Stimulated activated CD4-positive, alpha-beta T cell treated with anti-CD3 and anti-CD28 coated beads, Interleukin-4, amount 100 ng/mL, for 1 hour (primary cell): ENCODE results near the gene KRTAP20-3.

Source experiments
- DNase-seq: peaks from one replicate; pipeline ENCODE4 v3.0.0-alpha.2; 2020

KRTAP20-3 gene

DNA sequence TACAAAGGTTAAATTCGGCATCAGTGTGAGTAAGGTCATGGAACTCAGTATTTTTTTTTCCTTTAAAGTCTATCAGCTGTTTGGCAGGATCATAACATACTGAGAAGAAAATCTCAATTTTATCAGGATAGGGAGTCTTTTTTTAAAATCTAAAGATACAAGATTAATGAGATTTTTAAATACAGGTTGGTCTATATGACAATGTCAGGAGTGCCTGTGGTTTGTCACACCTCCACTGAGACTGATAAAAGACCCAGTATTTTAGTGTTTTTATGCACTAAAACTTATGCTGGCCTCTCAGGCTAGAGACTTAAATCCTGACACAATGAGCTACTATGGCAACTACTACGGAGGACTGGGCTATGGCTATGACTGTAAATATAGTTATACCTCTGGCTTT is at the start of gene KRTAP20-3:
Gene KRTAP20-3, plus strand, starts transcription at position 301 of the 400 bp plus-strand sequence.
- DNase-seq: no peak

DNA sequence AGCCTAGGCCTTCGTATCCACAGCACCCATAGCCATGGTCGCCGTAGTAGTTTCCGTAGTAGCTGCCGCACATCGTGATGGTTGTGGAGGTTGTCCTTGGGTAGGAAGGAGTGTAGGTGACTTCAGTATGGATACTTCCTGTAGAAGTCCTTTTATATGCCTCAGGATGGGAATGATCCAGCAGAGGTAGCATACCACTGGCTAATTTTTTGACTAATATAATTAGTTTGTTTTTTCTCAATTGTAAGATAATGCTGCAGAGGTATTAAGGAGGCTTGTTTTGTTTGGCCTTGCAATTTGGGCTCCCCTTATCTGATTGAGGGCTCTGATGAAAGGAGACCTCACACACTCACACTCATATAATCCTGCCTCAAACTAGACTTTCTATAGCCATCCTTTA is 43.9 kb upstream of the KRTAP20-3 start, which contains the start of gene KRTAP6-2:
Gene KRTAP6-2, minus strand, starts transcription at position 101 of the 400 bp plus-strand sequence. Its CDS starts 28 bp downstream, at position 73.
- DNase-seq: no peak

- no peak for DNase-seq
These were observed 41.9 kb upstream of the KRTAP20-3 start, which contains the start of gene KRTAP22-1 for GRCh38 chr21:30600787-30601186. Gene KRTAP22-1 (plus strand): TSS chr21:30601087.

DNA sequence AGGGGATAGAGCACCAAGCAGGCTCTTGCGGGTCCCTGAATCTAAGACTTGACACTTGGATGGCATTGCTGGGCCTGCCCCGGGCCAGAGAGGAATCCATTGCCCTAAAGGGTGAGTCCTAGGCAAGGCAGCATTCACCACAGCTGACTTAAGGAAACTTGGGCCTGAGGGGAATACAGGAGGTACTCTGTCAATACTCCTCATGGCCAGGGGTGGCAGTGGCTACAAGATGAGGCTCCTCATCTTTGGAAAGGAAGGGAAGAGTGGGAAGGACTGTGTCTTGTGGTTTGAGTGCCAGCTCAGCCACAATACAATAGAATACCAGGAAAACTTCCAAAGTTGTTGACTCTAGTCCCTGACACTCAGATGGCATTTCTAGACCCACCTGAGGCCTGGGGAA is 36.7 kb upstream of the KRTAP20-3 start:
- no peak for DNase-seq

GRCh38 chr21:30612132-30612531 is 30.5 kb upstream of the KRTAP20-3 start:
- DNase-seq: no peak

- no peak for DNase-seq
These were observed 28.8 kb upstream of the KRTAP20-3 start, which contains the start of gene KRTAP6-1 for GRCh38 chr21:30613836-30614235. Gene KRTAP6-1 (minus strand): TSS chr21:30613930. CDS start chr21:30613904, 26 bp downstream.

DNA sequence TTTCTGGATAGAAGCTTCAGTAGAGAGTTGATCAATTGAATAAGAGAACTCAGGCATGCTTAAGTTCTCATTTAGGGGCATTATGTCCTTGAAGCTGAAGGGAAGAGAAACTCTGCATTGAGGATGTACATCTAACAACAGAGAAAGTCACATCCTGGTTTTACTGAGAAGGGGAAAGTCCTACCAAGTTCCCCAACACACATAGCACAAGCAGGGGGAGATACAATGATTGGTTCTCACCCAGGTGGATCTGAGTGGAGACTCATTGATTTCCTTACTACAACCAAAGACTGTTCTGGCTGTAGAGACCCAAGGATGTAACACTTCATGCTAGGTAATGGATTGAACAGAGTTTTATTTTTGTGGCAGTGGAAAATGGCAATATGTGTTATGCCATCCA is 27.5 kb upstream of the KRTAP20-3 start:
- no peak for DNase-seq

DNA sequence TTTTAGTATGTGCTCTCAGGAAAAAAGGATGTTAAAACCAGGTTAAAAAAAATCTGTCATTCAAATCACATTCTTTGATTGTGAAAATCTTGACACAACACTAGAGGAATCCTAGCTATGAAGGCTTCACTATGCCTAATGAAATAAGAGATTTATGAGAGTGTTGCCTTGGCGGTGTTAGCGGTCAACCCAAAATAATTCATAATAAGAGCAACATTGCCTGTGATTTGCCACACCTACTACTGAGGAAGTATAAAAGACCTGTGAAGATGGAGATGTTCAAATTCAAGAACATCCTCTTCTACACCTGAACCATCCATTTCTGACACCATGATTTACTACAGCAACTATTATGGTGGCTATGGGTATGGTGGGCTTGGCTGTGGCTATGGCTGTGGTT is 26.5 kb upstream of the KRTAP20-3 start, which contains the start of gene KRTAP20-1:
Gene KRTAP20-1, plus strand, starts transcription at position 301 of the 400 bp plus-strand sequence. Its CDS starts 30 bp downstream, at position 331.
- no peak for DNase-seq

- DNase-seq: no peak
These were observed 22.6 kb upstream of the KRTAP20-3 start for GRCh38 chr21:30620080-30620479.

DNA sequence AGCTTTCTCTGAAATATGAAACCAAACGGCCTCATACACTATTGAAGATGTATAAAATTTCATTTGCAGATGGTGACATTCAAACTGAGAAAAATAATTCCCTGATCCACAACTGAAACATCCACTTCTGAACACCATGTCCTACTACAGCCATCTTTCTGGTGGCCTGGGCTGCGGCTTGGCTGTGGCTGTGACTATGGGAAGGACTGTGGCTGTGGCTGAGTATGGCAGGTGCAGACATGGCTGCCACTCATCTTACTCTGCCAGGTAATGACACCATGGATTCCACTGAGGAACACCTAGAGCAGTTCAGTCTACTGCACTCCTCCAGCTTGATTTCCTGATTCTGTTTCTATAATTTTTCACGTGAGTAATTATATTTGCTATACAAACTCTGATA is 22.1 kb upstream of the KRTAP20-3 start, which contains the start of gene KRTAP20-4:
Gene KRTAP20-4, plus strand, starts transcription at position 106 of the 400 bp plus-strand sequence.
- no peak for DNase-seq

GRCh38 chr21:30623362-30623761 is 19.3 kb upstream of the KRTAP20-3 start:
- no peak for DNase-seq

GRCh38 chr21:30625449-30626165 is 17.1 kb upstream of the KRTAP20-3 start:
- DNase-seq: no peak

DNA sequence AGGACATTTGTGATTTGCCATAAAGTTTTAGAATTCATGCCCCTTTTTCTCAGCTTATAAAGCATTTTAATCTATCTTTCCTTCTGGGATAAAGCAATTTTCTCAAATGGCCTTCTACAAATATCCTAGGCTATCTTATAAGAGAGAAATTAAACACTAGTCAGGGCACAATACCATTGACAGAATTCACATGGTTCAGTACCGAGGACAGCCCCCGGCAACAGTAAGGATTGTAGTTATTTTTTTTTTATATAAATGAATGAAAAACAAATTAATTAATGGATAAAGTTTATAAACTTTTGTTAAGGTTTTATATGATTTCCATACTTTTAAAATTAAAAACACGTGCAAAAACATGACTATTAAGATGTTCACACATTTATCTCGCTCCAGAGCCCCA is 14.6 kb upstream of the KRTAP20-3 start:
- DNase-seq: no peak

GRCh38 chr21:30629200-30629599 is 13.5 kb upstream of the KRTAP20-3 start:
- no peak for DNase-seq

- DNase-seq: no peak
These were observed 7.8 kb upstream of the KRTAP20-3 start, which contains the start of gene KRTAP20-2 for GRCh38 chr21:30634906-30635305. Gene KRTAP20-2 (plus strand): TSS chr21:30635206. CDS start chr21:30635264, 58 bp downstream.

DNA sequence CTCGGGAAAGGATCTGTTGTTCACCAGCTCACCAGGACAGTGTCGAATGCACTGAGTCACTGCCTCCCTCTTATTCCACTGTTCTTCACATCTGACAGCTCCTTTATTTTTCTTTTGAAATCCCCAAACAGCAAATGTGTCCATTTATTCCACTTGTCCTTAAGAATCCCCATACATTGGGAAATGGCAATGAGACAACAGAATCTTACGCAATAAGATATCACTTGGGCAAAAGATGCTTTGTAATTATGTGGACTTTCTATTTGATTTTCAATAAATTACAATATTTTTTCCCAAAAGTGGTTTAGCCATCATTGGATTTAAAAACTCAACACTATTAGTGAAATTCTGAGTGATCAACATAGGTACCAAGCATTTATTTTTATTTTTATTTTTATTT is 4.0 kb upstream of the KRTAP20-3 start:
- no peak for DNase-seq

DNA sequence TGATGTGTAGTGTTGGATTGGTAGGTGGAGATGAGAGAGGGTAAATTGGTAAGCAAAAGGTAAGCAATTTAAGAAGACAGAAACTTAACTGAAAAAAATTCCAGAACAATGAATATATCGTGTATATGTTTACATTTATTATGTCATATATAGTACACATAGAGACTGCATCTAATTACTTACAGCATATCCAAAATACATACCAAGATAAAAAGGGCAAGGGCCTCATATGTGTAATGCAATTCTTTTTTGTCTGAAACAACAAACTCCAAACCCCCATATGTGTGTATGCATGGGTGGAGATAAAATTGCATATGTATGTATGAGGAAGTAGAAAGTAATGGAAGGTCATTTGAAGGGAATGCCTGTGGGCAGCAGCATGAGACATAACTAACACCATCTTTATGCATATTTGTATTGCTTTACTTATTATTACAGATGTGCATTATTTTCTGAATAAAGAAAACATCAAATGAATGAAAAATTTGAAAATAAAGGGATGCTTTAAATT is 4.3 kb downstream of the KRTAP20-3 start:
- no peak for DNase-seq

- DNase-seq: no peak
These were observed 10.2 kb downstream of the KRTAP20-3 start for GRCh38 chr21:30652891-30653290.

DNA sequence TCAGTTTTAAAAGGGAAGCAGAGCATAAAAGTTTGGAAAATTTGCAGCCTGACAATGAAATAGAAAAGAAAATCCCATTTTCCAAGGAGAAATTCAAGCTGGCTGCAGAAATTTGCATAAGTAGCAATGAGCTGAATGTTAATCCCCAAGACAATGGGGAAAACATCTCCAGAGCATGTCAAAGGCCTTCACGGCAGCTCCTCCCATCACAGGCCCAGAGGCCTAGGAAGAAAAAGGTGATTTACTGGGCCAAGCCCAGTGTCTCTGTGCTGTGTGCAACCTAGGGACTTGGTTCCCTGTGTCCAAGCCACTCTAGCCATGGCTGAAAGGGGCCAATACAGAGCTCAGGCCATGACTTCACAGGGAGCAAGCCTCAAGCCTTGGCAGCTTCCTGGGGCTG is 26.1 kb downstream of the KRTAP20-3 start:
- DNase-seq: no peak

GRCh38 chr21:30672985-30673650 is 30.5 kb downstream of the KRTAP20-3 start:
- no peak for DNase-seq

GRCh38 chr21:30674312-30674711 is 31.6 kb downstream of the KRTAP20-3 start:
- no peak for DNase-seq

DNA sequence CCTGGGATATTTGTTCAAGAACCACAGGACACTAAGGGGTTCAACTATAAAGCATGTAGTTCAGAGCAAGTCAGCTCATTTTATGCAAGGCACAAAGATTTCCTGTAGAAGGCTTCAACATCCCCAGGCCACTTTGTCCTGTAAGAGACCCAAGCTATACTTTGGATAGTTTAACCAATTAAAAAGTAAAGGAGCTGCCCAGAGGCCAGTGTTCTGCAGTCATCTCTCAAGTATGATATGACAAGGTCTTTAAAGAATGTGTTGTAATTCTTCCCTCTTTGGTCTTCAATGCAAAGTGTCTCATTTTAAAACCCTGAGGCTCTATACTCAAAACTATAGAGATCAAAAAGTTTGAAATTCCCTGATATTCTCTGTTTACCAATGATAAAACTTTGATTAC is 34.1 kb downstream of the KRTAP20-3 start:
- DNase-seq: no peak

DNA sequence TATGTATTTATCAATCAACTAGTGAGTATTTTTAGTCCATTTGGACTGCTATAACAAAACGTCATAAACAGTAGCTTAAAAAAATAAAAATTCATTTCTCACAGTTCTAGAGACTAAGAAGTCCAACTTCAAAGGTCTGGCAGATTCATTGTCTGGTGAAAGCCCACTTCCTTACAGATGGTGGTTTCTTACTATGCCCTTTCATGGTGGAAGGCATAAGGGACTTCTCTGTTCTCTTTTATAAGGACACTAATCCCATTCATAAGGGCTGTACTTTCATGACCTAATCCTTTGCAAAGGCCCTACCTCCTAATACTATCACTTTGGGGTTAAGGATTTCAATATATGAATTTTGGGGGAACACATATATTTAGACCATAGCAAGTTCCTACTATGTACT is 37.9 kb downstream of the KRTAP20-3 start:
- no peak for DNase-seq

DNA sequence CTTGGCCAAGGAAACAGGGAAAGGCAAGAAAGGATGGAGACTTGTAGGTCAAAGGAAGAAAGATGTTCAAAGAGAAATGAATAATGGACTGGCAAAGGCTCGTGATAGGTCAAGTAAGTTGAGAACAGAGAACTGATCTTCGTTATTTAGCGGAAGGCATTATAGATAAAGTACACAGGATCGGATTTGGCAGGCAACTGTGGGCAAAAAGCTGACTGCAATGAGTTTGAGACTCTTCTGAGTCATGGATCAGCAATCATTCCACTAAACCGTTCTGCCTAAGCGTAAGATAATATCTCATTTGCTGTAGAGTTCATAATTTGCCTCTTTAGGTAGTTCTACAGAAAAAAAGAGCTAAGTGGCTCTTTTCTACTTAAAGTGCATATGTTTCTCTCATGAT is 41.8 kb downstream of the KRTAP20-3 start:
- no peak for DNase-seq
